ENCODE data around the gene IFNA8. TPM values are rescaled to one million over a fixed set of nuclear protein-coding genes. Genes with fewer than 3 reads are reported as not detected.

Gene IFNA8
- total RNA-seq, 1 experiment from 2014 or later: not detected

DNA sequence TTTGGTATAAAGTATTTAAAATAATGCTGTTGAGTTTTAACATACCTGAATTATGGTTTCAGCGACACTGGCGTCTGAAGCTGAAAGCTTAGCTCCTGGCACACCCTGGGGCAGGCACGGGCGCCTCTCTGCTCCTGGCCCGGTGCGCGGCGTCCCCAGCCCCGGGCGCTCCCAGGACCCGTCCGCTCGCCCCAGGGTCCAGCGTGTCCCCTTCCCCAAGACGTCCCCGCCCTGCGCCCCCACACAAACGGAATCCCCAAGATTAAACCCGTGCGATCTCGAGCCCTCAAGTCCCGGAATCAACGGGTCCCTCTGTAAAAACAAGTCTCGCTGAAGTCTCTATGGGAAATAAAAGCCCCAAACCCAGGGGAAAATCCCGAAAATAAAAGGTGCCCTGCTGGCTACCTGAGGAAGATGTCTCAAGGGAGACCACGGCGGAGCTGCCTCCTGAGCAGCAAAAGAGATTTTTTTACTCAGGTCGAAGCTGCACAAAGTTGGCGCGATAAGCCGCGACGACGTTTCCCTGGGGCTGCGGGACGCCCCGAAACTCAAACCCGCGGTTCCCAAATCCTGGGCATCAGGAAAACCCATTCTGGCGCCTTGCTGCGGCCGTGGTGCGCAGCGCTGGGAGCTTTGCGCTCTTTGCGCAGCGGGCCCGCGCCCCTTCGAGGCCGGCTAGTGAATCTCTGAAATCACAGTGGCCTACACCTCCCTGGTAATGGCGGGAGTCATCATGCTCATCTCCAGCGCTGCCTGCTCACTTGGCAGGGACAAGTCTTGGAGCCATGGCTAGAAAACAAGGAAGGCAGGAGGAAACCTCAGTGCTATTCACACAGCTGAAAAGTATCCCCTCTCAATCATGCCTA is 6.3 kb upstream of the IFNA8 start (continued):
- TF ChIP-seq, protein P1, sequence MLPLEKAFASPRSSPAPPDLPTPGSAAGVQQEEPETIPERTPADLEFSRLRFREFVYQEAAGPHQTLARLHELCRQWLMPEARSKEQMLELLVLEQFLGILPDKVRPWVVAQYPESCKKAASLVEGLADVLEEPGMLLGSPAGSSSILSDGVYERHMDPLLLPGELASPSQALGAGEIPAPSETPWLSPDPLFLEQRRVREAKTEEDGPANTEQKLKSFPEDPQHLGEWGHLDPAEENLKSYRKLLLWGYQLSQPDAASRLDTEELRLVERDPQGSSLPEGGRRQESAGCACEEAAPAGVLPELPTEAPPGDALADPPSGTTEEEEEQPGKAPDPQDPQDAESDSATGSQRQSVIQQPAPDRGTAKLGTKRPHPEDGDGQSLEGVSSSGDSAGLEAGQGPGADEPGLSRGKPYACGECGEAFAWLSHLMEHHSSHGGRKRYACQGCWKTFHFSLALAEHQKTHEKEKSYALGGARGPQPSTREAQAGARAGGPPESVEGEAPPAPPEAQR (CRISPR knock-in tag; IDR thresholded peaks at IDR 0.05): no peak
- TF ChIP-seq, protein P2, sequence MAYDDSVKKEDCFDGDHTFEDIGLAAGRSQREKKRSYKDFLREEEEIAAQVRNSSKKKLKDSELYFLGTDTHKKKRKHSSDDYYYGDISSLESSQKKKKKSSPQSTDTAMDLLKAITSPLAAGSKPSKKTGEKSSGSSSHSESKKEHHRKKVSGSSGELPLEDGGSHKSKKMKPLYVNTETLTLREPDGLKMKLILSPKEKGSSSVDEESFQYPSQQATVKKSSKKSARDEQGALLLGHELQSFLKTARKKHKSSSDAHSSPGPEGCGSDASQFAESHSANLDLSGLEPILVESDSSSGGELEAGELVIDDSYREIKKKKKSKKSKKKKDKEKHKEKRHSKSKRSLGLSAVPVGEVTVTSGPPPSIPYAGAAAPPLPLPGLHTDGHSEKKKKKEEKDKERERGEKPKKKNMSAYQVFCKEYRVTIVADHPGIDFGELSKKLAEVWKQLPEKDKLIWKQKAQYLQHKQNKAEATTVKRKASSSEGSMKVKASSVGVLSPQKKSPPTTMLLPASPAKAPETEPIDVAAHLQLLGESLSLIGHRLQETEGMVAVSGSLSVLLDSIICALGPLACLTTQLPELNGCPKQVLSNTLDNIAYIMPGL (CRISPR knock-in tag; IDR thresholded peaks at IDR 0.05): no peak
- 0 out of 2 replicates have a peak, but pooled peaks have one; percentile 36 for TF ChIP-seq PRRX2 (CRISPR knock-in tag; IDR thresholded peaks at IDR 0.05)
- TF ChIP-seq SMAD3 (CRISPR knock-in tag; IDR thresholded peaks at IDR 0.05; ENCODE audit: borderline replicate concordance): no peak
- TF ChIP-seq ZNF263 (CRISPR knock-in tag; IDR thresholded peaks at IDR 0.05; ENCODE audit: low read depth): no peak
- TF ChIP-seq, protein P3, sequence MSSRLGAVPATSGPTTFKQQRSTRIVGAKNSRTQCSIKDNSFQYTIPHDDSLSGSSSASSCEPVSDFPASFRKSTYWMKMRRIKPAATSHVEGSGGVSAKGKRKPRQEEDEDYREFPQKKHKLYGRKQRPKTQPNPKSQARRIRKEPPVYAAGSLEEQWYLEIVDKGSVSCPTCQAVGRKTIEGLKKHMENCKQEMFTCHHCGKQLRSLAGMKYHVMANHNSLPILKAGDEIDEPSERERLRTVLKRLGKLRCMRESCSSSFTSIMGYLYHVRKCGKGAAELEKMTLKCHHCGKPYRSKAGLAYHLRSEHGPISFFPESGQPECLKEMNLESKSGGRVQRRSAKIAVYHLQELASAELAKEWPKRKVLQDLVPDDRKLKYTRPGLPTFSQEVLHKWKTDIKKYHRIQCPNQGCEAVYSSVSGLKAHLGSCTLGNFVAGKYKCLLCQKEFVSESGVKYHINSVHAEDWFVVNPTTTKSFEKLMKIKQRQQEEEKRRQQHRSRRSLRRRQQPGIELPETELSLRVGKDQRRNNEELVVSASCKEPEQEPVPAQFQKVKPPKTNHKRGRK (CRISPR knock-in tag; IDR thresholded peaks at IDR 0.05; ENCODE audit: borderline replicate concordance): no peak
- no peak for TF ChIP-seq ATF1 (CRISPR knock-in tag; IDR thresholded peaks at IDR 0.05)

DNA sequence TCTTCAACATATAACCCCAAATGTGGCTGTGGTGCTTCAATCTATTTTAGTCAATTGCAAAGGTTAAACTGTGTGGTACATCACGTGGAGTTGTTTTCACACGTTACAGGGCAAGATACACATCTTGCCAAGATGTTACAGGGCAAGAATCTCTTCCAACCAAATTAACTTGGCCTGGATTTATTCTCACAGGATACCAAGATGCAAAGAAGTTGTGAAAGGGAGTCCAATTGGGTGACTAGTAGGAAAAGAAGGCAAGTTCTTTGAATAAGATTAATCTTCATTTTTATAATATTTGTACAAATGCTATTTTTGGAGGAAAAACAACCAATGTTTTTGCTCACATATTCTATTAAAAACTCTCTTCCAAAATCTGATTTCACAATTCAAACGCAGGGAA is 4.8 kb upstream of the IFNA8 start:
- H3K27me3 Mint-ChIP-seq (ENCODE audit: low read depth): peaks cover 32% of the 10 kb centered on the region
- ChIA-PET POLR2A (no interaction called here), CTCF (interaction anchor here (1.2 to 2.8 kb wide), 2 partner anchors 12 to 209 kb away, joined by 4 to 16 read pairs; no protein-coding TSS in a partner anchor)
- no peak for TF ChIP-seq HMGA2 (CRISPR knock-in tag; IDR thresholded peaks at IDR 0.05)
- TF ChIP-seq CBFB (CRISPR knock-in tag; IDR thresholded peaks at IDR 0.05; ENCODE audit: low read depth): no peak
- no peak for TF ChIP-seq ZNF396 (CRISPR knock-in tag; IDR thresholded peaks at IDR 0.05; ENCODE audit: borderline replicate concordance)
- TF ChIP-seq, protein P4, sequence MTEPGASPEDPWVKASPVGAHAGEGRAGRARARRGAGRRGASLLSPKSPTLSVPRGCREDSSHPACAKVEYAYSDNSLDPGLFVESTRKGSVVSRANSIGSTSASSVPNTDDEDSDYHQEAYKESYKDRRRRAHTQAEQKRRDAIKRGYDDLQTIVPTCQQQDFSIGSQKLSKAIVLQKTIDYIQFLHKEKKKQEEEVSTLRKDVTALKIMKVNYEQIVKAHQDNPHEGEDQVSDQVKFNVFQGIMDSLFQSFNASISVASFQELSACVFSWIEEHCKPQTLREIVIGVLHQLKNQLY (CRISPR knock-in tag; IDR thresholded peaks at IDR 0.05): no peak
- TF ChIP-seq ATF1 (CRISPR knock-in tag; IDR thresholded peaks at IDR 0.05): no peak
- TF ChIP-seq, protein P5, sequence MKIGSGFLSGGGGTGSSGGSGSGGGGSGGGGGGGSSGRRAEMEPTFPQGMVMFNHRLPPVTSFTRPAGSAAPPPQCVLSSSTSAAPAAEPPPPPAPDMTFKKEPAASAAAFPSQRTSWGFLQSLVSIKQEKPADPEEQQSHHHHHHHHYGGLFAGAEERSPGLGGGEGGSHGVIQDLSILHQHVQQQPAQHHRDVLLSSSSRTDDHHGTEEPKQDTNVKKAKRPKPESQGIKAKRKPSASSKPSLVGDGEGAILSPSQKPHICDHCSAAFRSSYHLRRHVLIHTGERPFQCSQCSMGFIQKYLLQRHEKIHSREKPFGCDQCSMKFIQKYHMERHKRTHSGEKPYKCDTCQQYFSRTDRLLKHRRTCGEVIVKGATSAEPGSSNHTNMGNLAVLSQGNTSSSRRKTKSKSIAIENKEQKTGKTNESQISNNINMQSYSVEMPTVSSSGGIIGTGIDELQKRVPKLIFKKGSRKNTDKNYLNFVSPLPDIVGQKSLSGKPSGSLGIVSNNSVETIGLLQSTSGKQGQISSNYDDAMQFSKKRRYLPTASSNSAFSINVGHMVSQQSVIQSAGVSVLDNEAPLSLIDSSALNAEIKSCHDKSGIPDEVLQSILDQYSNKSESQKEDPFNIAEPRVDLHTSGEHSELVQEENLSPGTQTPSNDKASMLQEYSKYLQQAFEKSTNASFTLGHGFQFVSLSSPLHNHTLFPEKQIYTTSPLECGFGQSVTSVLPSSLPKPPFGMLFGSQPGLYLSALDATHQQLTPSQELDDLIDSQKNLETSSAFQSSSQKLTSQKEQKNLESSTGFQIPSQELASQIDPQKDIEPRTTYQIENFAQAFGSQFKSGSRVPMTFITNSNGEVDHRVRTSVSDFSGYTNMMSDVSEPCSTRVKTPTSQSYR (CRISPR knock-in tag; IDR thresholded peaks at IDR 0.05): no peak
- TF ChIP-seq NFATC4 (CRISPR knock-in tag; IDR thresholded peaks at IDR 0.05): no peak
- no peak for TF ChIP-seq RORB (CRISPR knock-in tag; IDR thresholded peaks at IDR 0.05)
- TF ChIP-seq, protein P6, sequence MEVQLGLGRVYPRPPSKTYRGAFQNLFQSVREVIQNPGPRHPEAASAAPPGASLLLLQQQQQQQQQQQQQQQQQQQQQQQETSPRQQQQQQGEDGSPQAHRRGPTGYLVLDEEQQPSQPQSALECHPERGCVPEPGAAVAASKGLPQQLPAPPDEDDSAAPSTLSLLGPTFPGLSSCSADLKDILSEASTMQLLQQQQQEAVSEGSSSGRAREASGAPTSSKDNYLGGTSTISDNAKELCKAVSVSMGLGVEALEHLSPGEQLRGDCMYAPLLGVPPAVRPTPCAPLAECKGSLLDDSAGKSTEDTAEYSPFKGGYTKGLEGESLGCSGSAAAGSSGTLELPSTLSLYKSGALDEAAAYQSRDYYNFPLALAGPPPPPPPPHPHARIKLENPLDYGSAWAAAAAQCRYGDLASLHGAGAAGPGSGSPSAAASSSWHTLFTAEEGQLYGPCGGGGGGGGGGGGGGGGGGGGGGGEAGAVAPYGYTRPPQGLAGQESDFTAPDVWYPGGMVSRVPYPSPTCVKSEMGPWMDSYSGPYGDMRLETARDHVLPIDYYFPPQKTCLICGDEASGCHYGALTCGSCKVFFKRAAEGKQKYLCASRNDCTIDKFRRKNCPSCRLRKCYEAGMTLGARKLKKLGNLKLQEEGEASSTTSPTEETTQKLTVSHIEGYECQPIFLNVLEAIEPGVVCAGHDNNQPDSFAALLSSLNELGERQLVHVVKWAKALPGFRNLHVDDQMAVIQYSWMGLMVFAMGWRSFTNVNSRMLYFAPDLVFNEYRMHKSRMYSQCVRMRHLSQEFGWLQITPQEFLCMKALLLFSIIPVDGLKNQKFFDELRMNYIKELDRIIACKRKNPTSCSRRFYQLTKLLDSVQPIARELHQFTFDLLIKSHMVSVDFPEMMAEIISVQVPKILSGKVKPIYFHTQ (CRISPR knock-in tag; IDR thresholded peaks at IDR 0.05): no peak
- TF ChIP-seq ESRRA (CRISPR knock-in tag; IDR thresholded peaks at IDR 0.05; ENCODE audit: borderline replicate concordance): no peak
- no peak for TF ChIP-seq CREB1 (CRISPR knock-in tag; IDR thresholded peaks at IDR 0.05)
- no peak for TF ChIP-seq EMX1 (CRISPR knock-in tag; IDR thresholded peaks at IDR 0.05)
- TF ChIP-seq FOXK1 (CRISPR knock-in tag; IDR thresholded peaks at IDR 0.05): no peak
- TF ChIP-seq, protein P7, sequence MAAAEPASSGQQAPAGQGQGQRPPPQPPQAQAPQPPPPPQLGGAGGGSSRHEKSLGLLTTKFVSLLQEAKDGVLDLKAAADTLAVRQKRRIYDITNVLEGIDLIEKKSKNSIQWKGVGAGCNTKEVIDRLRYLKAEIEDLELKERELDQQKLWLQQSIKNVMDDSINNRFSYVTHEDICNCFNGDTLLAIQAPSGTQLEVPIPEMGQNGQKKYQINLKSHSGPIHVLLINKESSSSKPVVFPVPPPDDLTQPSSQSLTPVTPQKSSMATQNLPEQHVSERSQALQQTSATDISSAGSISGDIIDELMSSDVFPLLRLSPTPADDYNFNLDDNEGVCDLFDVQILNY (CRISPR knock-in tag; IDR thresholded peaks at IDR 0.05): no peak
- TF ChIP-seq, protein P3 (CRISPR knock-in tag; IDR thresholded peaks at IDR 0.05; ENCODE audit: borderline replicate concordance): no peak

More for the DNA sequence above, 4.8 kb upstream of the IFNA8 start:
- DNase-seq (ENCODE audit: low spot score) (no peak), ATAC-seq (no peak)
- Mint-ChIP-seq H3K9me3 (no peaks in the 10 kb centered on the region), H3K27ac (no peak overlapping the region), H3K36me3 (no peaks in the 10 kb centered on the region), H3K4me3 (no peak overlapping the region), H3K4me1 (peaks cover 5% of the 10 kb centered on the region)
